Activated naive CD8-positive, alpha-beta T cell treated with anti-CD3 and anti-CD28 coated beads, Interleukin-2, amount 50 U/mL, for 16 hours (primary cell): ENCODE measurements around the gene MORN4.
"Not testable (repeated sequence)": the region's sequence is repeated elsewhere in the genome, so short reads cannot be mapped to it uniquely, and the experiment has no call there.

Source experiments
- DNase-seq: peaks from one replicate; pipeline ENCODE4 v3.0.0-alpha.2; 2020; ENCODE audit warnings: low read depth, low spot score

The MORN4 gene

DNA sequence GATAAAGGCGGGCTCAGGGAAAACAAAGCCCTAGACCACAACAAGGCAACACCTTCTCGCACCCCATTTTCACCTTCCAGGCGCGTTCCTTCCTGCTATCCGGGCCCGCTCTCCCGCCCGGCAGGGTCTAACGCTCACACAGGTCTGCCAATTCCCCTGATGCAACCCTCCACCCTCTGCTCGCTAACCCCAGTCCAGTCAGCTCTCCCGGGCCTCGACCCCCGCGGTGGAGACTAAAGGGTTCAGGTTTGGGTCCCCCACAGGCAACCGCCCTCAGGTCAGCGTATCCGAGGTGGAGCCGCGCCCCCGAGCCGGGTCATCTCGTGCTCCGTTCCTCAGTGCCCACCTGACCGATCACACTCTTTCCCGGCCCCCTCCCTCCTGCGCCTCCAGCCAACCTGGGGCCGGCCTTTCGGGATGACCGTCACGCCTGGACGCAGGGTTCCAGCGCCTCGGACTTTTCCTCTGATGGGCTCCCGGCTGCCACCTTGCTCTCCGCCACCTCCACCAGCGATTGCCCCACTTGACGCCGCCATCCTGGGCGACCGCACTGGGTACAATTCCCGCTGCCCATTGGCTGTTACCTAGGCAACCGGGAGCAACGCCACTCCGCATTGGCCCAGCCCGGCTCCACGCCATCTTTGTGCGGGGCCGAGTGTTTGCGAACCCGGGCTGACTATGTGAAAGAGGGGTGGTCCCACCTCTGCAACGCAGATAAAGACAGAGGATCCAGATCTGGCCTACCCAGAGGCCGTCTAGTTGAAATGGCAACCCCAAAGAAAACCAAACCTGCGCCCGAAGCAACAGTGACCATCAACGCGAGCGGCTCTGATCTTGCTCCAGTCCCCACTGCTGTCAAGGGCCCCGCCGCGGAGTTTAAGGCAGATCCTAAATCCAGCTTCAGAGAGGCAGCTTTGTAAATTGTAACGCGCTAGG, at the start of gene MORN4:
TSS of gene MORN4 (minus strand) at position 552 of the 936 bp plus-strand sequence. CDS start 13,847 bp downstream, outside the sequence.
- peak; percentile 82 for DNase-seq

- no peak for DNase-seq
Measured at GRCh38 chr10:97682042-97682441, 48.7 kb upstream of the MORN4 start.

GRCh38 chr10:97679594-97679993, 46.3 kb upstream of the MORN4 start:
- no peak for DNase-seq

GRCh38 chr10:97676770-97677581, 43.7 kb upstream of the MORN4 start:
- no peak for DNase-seq

DNA sequence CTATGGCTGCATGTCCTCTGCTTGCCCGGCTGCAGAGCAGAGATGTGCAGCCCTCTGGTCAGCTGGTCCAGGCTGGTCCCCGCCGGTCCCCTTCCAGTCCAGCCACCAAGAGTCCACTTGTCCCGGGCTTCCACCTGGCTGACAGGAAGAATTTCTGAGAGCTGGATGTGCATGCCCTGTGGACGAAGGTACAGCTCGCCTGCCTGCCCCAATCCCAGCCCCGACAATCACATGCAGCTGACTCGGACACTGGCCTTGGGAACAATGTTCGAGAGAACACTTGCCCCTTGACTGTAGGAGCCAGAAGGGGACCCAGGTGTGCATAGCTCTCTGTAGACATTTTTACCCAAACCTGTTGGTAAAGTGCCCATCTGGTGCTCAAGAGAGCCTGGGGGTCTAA, 41.9 kb upstream of the MORN4 start:
- no peak for DNase-seq

DNA sequence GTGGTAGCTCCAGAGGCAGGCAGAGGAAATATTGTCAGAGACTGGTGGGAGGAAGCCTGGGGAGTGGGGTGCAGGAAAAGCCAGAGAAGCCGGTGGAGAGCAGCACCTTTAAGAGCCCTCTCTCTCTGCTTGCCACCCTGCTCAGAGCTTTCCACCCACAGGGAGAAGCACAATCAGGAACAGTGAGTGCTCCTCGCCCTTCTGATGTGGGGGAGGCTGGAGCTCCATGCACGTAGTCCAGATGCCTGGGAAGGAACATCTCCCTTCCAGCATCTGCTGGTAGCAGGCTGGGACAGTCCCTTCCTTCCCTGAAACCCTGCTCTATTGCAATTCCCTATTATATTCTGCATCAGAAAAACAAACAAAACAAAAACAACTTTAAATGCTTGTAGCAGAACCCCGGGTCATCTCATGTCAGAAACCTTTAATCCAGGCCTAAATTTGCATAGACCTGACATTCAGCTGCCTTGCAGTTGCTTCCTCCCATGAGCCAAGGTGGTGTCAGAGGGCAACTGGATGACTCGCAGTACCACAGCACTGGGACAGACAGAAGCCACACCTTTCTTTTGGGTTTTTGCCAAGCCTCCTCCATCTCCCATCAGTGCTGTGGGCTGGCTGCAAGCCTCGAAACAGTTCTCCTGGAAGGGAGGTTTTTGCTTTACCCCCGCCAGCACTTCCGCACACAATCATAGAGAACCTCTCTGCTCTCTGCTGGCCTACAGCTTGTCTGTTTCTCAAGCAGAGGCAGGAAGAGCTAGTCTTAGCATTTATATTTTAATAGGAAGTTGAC, 40.6 kb upstream of the MORN4 start:
- no peak for DNase-seq

DNA sequence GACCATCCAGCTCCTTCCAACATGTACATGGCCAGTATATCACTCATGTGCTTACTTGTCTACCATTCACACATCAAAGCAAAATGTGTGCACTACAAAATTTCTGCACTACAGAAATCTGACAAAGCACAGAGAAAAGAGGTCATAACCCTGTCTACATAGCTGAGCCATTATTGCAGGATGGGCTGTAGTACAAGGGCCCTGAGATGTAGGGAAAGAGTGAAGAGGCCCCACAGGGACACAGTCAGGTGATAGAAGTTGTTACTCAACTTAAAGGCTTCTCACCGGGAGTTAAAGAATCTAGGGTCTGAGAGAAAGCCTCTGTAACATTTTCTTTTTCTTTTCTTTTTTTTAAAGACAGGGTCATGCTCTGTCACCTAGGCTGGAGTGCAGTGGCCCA, 36.3 kb upstream of the MORN4 start:
- no peak for DNase-seq

- DNase-seq, result no peak
Measured at GRCh38 chr10:97667463-97667862, 34.2 kb upstream of the MORN4 start.

GRCh38 chr10:97666992-97667391, 33.7 kb upstream of the MORN4 start:
- DNase-seq, result no peak

DNA sequence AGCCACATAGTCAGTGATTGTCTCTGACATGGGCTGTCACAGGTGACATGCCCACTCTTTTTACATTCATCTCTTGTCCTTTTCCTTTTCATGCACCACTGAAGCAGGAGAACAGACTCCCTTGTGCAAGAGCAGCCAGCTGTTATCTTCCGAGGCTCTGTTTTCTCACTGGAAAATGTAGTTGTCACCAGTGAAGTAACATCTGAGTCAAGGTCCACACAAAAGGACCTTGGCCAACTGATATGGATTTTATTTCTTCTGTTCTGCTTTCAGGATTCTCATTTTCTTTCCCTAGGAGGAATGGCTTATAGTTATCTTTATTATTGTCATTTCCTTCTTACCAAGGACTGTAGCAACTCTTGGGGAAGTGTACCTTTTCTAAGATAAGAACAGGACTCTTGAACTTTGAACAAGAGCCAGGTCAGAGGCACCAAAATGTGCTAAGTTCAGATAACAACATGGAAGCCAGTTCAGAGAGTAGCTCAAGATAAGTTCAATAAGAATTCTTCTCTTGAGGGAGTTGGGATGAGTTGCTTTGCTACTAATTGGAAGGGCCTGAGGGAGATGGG, 31.1 kb upstream of the MORN4 start:
- no peak for DNase-seq

GRCh38 chr10:97659589-97659988, 26.3 kb upstream of the MORN4 start:
- DNase-seq, result no peak

DNA sequence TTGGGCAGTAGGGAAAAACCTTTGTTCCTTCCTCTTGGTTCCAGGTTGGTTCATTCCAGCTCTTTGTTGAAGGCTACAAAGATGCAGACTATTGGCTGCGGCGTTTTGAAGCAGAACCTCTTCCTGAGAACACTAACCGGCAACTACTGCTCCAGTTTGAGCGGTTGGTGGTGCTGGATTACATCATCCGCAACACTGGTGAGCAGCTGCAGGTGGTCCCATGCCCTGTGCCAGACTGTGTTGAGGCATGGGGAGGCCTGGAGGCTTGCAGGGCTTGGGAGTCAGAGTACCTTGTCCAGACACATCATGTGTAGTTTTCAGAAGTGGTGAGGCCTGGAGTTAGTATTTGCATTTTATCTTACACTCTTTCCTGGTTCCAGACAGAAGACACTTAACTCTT, 23.5 kb upstream of the MORN4 start:
- DNase-seq, result no peak

DNA sequence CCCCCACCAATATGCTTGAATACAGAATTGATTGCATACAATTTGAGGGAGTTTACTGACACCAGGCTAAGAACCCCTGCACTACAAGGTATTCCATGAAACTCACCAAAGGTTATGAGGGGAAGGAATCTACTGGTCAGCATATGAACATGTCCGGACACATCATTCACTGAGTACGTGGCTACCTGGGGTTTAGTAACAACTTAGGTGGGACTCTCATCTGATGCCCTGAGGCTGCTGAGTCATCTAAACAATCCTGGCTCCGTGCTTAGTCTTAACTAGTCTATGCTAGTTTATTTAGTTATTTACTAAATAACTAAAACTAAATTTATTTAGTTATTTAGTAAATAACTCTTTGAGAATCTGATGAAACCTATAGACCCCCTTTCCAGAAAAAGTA, 18.5 kb upstream of the MORN4 start:
- no peak for DNase-seq

DNA sequence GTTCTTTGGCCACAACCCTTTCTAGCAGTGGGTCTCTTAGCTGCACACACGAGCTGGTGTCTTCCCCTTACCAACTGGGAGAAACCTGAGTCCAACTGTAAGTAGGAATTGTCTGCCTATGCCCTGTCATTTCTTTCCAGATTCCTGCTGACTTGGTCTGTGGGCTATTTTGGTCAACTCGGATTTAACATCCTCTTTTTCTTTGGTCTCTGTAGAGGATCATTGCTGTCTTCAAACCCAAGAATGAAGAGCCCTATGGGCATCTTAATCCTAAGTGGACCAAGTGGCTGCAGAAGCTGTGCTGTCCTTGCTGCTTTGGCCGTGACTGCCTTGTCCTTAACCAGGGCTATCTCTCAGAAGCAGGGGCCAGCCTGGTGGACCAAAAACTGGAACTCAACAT, 17.4 kb upstream of the MORN4 start:
- no peak for DNase-seq

- not testable (repeated sequence) for DNase-seq
Measured at GRCh38 chr10:97649405-97649750, 16.1 kb upstream of the MORN4 start.

DNA sequence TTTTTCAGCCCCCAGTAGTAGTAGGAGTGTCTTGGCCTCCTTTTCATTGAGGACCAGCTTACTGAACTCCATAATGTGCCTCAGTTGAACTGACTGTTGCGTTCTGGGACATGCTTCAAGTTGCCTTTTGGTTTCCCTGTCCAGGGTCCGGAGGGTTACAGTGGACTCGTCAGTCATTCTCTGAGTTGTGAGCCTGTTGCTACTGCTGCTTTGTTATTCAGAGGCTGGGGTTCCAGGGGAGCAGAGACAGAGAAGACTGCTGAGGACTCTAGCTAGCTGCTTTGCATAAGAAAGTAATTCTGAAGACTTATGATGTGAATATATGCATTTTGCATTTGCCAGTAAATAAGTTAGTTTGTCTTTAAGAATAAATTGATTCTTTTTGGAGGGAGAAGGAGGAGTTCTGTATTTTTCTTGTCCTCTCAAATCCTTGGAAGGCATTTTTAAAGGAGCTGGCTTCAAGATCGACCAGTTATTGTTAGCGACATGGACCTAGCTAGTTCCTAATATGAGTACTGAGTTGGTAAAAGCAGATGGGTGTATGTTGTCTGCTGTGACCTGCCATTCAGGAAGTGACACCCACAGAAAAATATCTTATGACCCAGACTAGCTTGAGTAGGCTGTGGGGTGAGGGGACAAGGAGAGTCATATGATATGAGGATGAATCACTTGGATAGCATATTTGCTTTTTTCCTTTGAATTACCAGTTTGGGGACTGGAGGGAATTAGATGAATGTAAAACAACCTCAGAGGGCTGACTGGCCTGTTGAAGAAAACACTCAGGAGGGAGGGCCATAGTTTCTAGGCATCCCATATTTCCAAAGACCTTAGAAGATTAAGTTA, 15.5 kb upstream of the MORN4 start:
- DNase-seq, result no peak

- no peak for DNase-seq
Measured at GRCh38 chr10:97647556-97647955, 14.3 kb upstream of the MORN4 start.

DNA sequence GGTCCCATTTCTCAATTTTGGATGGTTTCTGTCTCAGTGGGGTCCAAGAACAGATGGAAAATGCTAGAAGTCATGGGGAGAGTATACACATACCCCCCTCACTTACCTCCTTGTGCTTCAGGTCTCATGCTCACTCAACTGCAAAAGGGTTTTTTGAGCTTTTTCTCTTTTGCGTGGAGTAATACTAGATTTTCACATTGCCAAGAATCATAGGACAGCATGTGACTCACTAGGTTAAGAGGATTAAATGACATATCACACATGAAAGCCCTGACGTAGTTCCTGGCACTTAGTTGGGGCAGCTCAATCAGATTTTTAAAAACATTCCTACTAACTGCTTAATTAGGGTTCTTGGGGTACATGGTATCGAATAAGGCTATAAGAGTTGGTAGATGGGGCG, 11.6 kb upstream of the MORN4 start:
- DNase-seq, result no peak

DNA sequence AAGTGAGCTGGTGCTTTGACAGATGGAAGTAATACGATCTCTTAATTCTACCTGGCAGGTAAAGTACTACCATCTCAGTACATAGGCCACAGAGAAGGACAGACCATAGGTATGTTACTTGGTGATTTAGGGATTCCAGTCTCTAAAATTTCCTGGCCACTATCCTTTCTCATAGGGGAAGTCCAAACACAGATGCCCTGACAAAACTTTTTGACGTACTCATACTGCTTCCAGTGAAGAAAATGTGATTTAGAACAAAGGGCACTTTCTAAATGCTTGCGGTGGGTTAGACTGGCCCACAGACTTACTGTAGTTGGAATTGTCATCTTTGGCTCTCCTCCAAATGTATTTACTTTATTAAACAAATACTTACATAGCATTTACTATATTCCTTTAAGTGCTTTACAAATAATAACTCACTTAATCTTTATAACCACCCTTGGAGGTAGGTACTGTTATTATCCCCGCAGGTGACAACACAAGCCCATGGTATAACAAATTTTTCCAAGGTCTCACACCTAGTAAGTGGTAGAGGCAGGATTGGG, 10.2 kb upstream of the MORN4 start:
- DNase-seq, result no peak

GRCh38 chr10:97642471-97643159, 9.3 kb upstream of the MORN4 start:
- DNase-seq, result not testable (repeated sequence)
